IPS-15b (cell line): ENCODE measurements around the gene PHLDB1.
"Not testable (repeated sequence)": the region's sequence is repeated elsewhere in the genome, so short reads cannot be mapped to it uniquely, and the experiment has no call there.

Experiments
- H3K27me3 ChIP-seq: one replicate; pipeline ENCODE4 v1.6.1; 2013; ENCODE audit warnings: low read length; ENCODE audit not compliant: control insufficient read depth, insufficient read depth
- H3K36me3 ChIP-seq: one replicate; pipeline ENCODE4 v1.6.1; 2013; ENCODE audit warnings: low read length; ENCODE audit not compliant: control insufficient read depth, insufficient read depth
- H3K4me1 ChIP-seq: one replicate; pipeline ENCODE4 v1.6.1; 2013; ENCODE audit warnings: mild to moderate bottlenecking, low read length; ENCODE audit not compliant: control insufficient read depth, insufficient read depth
- H3K4me3 ChIP-seq: one replicate; pipeline ENCODE4 v1.5.1; 2013; ENCODE audit warnings: low read depth, low read length
- H3K9ac ChIP-seq: one replicate; pipeline ENCODE4 v1.6.1; 2013; ENCODE audit warnings: low read depth, mild to moderate bottlenecking, low read length
- H3K9me3 ChIP-seq: one replicate; pipeline ENCODE4 v1.6.1; 2013; ENCODE audit warnings: mild to moderate bottlenecking, low read length; ENCODE audit not compliant: control insufficient read depth, insufficient read depth

PHLDB1 gene

GRCh38 chr11:118608360-118609227, 1.2 kb downstream of the PHLDB1 start:
- H3K27me3 ChIP-seq, result peaks cover 74% of the 10 kb centered on the region
- no peak overlapping the region for H3K9ac ChIP-seq
- H3K4me3 ChIP-seq, result peak overlapping the region; percentile 55
- no peaks in the 10 kb centered on the region for H3K36me3 ChIP-seq
- H3K4me1 ChIP-seq, result peaks cover 20% of the 10 kb centered on the region
- no peaks in the 10 kb centered on the region for H3K9me3 ChIP-seq

- H3K9me3 ChIP-seq, result no peaks in the 10 kb centered on the region
- peaks cover 22% of the 10 kb centered on the region for H3K4me1 ChIP-seq
- peaks cover 69% of the 10 kb centered on the region for H3K27me3 ChIP-seq
- no peaks in the 10 kb centered on the region for H3K36me3 ChIP-seq
- peak overlapping the region; percentile 55 for H3K4me3 ChIP-seq
- no peak overlapping the region for H3K9ac ChIP-seq
Measured at GRCh38 chr11:118609380-118610224, 2.2 kb downstream of the PHLDB1 start.

GRCh38 chr11:118610225-118610772, 2.9 kb downstream of the PHLDB1 start:
- peak overlapping the region; percentile 55 for H3K4me3 ChIP-seq
- H3K9ac ChIP-seq, result no peak overlapping the region
- H3K4me1 ChIP-seq, result peaks cover 21% of the 10 kb centered on the region
- no peaks in the 10 kb centered on the region for H3K36me3 ChIP-seq
- H3K9me3 ChIP-seq, result no peaks in the 10 kb centered on the region
- H3K27me3 ChIP-seq, result peaks cover 62% of the 10 kb centered on the region

GRCh38 chr11:118610773-118611432, 3.5 kb downstream of the PHLDB1 start:
- Histone ChIP-seq H3K4me3 (peak overlapping the region; percentile 55), H3K4me1 (peaks cover 23% of the 10 kb centered on the region), H3K36me3 (no peaks in the 10 kb centered on the region), H3K27me3 (peaks cover 56% of the 10 kb centered on the region), H3K9ac (no peak overlapping the region), H3K9me3 (no peaks in the 10 kb centered on the region)

GRCh38 chr11:118611433-118611795, 4.0 kb downstream of the PHLDB1 start:
- Histone ChIP-seq H3K27me3 (peaks cover 51% of the 10 kb centered on the region), H3K4me1 (peaks cover 26% of the 10 kb centered on the region)
- not testable (repeated sequence) for H3K9ac ChIP-seq, H3K9me3 ChIP-seq, H3K36me3 ChIP-seq, H3K4me3 ChIP-seq

GRCh38 chr11:118612378-118612777, 5.0 kb downstream of the PHLDB1 start:
- H3K4me3 ChIP-seq, result no peak overlapping the region
- no peak overlapping the region for H3K9ac ChIP-seq
- no peaks in the 10 kb centered on the region for H3K9me3 ChIP-seq
- peaks cover 44% of the 10 kb centered on the region for H3K27me3 ChIP-seq
- H3K4me1 ChIP-seq, result peaks cover 22% of the 10 kb centered on the region
- H3K36me3 ChIP-seq, result no peaks in the 10 kb centered on the region

GRCh38 chr11:118614511-118614910, 7.1 kb downstream of the PHLDB1 start:
- Histone ChIP-seq H3K4me3 (no peak overlapping the region), H3K9me3 (no peaks in the 10 kb centered on the region), H3K27me3 (peaks cover 25% of the 10 kb centered on the region), H3K9ac (no peak overlapping the region), H3K4me1 (peaks cover 24% of the 10 kb centered on the region), H3K36me3 (no peaks in the 10 kb centered on the region)

GRCh38 chr11:118615282-118615975, 8.0 kb downstream of the PHLDB1 start:
- H3K9me3 ChIP-seq, result no peaks in the 10 kb centered on the region
- H3K9ac ChIP-seq, result no peak overlapping the region
- peaks cover 15% of the 10 kb centered on the region for H3K27me3 ChIP-seq
- H3K36me3 ChIP-seq, result no peaks in the 10 kb centered on the region
- H3K4me1 ChIP-seq, result peaks cover 24% of the 10 kb centered on the region
- H3K4me3 ChIP-seq, result no peak overlapping the region

- no peak overlapping the region for H3K9ac ChIP-seq
- H3K36me3 ChIP-seq, result no peaks in the 10 kb centered on the region
- peaks cover 12% of the 10 kb centered on the region for H3K27me3 ChIP-seq
- no peak overlapping the region for H3K4me3 ChIP-seq
- peaks cover 29% of the 10 kb centered on the region for H3K4me1 ChIP-seq
- H3K9me3 ChIP-seq, result no peaks in the 10 kb centered on the region
Measured at GRCh38 chr11:118615976-118616371, 8.6 kb downstream of the PHLDB1 start.

- Histone ChIP-seq H3K4me1 (peaks cover 36% of the 10 kb centered on the region), H3K9ac (no peak overlapping the region), H3K9me3 (no peaks in the 10 kb centered on the region), H3K27me3 (peaks cover 7% of the 10 kb centered on the region), H3K4me3 (no peak overlapping the region), H3K36me3 (no peaks in the 10 kb centered on the region)
Measured at GRCh38 chr11:118618115-118618990, 10.9 kb downstream of the PHLDB1 start.
